NB4 (cell line): ENCODE data around the gene TNFRSF25.

Experiments used
- CTCF ChIP-seq: IDR thresholded peaks from one replicate; pipeline ENCODE4 v1.5.1; 2012; ENCODE audit warnings: low read depth, low read length
- MAX ChIP-seq: IDR thresholded peaks from 2 replicates; pipeline ENCODE4 v1.6.1; 2011; ENCODE audit warnings: low read depth, low read length
- POLR2A ChIP-seq: IDR thresholded peaks from 2 replicates; pipeline ENCODE4 v1.6.1; 2011; ENCODE audit warnings: mild to moderate bottlenecking; ENCODE audit not compliant: insufficient read length; ENCODE audit errors: extremely low read depth

GRCh38 chr1:6483761-6484117 lies 17.8 kb upstream of the TNFRSF25 start:
- TF ChIP-seq CTCF (no peak), MAX (no peak), POLR2A (no peak)
